Frontal cortex (tissue), 4 donors: ENCODE measurements around the gene SYTL5. TPM values are rescaled to one million over a fixed set of nuclear protein-coding genes. Genes with fewer than 3 reads are reported as not detected.

Source experiments
- DNase-seq, 2 donors: peaks; one replicate each; pipeline ENCODE4 v3.0.0; 2012; ENCODE audit warnings: low spot score in 2 of 2
- FAIRE-seq: peaks from 2 replicates; lab custom pipeline; 2012; peaks lifted over from hg19 to GRCh38; lab: Jason Lieb, UNC
- total RNA-seq: library from RNA; depleted of rRNA; stranded (reverse); fragments of >200 nt; gene quantifications from one replicate; pipeline ENCODE4 v1.2.3, GENCODE V29; 2014
- donor health status: control.
- donor health status: control.
- donor health status: control.

Gene SYTL5
- total RNA-seq, 1 donor from 2014 or later: 4.9 TPM

DNA sequence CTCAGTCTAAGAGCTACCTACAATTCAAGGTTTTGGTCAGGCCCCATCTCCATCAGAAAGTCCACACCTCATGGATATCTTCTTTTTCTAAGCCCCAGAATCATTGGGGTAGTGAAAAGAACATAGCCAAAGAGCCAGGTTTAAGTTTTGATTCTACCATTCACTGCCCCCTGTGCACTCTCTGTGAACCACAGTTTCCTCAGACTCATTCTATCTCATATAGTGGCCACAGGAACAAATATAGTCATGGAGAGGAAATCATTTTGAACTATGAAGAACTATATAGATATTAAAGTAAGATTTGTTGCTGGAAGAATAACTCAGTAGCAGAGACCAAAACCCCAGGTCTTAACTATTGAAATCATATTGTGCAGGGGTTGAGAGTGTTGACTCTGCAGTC, 3.3 kb downstream of the SYTL5 start:
- no peak for FAIRE-seq
- DNase-seq: no peak

DNA sequence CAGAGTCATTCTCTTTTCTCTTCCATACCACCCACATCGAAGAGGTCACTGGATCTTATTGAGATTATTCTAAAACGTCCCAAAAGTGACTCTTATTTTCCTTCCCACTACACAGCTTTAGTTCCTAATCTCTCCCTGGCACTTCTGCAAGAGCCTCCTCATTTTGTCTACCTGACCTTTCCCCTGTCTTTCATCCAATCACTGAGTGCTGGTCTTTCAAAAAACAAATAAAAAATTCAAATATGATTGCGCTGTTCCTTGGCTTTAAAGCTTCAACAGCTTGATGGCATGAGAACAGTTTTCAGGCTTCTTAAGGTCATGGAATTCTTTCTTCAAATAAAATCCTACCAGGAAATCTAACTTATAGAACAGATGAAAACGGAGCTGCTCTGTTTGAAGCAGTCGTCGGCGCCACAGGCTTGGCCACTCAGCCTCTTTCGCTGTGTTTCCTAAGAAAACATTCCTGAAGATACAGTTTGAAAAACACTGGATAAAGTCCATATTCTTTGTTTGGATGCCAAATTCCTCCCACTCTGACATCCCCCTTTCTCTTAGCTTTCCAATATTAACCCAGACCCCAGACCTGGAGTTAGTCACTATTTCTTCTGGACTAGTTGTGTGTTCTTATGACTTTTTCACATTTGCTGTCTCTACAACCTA, 12.5 kb downstream of the SYTL5 start:
- DNase-seq (no peak), FAIRE-seq (no peak)

DNA sequence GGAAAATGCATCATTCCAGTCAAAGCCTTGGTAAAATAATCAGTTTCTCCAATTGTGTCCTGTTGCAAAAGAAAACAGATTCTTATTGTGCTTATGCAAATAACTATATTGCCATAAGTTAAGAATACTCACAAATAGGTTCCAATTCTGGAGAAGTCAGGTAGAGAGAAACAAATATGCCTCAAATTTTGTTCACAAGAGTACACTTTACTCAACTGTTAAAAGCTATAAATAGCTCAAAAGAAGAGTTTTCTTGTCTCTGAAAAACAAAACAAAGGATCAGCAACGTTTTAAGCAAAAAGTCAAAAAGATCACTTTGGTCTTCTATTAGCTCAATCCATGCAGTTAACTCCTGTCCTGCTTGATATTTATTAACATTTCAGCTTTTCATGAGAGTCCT, 21.9 kb downstream of the SYTL5 start:
- no peak for DNase-seq
- FAIRE-seq: no peak

DNA sequence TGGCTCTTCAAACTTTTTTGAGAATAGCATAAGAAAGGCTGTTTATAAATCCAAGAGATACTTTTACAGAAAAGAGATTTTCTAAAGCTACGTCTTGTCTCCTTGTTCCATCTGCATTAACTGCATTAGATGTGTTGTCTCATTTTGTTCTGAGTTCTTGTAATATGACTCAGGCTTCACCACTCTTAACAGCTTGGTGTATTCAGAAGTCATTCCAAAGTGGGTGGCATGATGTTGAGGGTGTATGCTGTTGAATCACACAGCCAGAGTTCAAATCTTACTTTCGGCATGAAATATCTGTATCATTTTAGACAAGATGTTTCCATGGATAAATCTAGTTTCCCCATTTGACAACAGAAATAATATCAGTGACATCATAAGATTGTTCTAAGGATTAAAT, 30.1 kb downstream of the SYTL5 start:
- FAIRE-seq (no peak), DNase-seq (no peak)

DNA sequence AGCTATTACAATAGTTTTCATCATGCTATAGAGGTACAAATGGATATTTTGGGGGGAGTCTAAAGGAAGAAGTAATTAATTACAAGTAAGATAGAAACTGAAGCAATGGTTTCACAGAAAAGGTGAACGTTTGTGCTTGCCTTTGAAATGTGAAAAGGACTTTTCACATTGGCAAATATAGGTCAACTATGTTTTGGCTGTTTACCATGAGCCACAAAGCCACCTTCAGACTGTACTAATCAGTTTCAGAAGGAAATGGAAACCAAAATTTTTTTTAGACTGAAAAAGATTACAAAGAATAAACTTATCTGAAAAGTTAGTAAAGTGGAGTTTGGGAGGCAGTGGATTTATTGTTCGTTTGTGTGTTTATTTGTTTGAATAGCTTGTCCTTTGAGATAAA, 32.1 kb downstream of the SYTL5 start:
- no peak for DNase-seq
- no peak for FAIRE-seq

DNA sequence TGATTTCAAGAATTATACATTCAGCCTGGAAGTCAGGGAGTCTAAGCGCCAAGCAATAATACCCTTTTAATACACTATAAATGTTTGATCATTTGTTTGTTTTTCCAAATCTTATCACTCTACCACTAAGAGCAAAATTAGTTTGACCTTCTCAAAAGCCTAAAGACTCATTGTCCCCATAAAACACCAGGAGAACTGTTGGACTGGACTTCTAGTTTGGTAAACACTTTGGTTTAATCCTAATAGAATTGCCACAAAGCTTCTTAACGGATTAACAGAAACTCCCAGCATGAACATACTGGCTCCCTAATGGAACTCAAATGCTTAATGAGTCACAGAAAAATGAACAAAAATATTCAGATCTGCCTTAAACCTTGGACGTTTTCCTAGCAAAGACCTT, 34.9 kb downstream of the SYTL5 start:
- FAIRE-seq (no peak), DNase-seq (no peak)

DNA sequence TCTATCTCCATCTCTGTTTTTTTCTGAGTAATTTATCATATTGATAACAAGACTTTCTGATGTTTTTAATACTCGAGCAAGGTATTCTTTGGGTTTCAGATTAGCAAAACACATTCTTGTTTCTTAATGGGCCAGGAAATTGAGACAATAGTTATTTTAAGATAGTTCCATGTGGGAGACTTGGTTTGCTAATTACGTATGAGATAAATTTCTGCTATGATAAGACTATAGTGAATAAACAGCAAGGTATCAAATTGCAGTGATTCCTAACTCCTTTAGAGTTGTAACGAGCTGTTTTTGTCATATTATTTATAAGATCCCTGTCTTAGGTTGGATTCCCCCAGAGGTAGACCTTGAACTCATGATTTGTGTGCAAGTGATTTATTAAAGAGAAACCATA, 38.3 kb downstream of the SYTL5 start:
- FAIRE-seq: no peak
- DNase-seq: no peak

DNA sequence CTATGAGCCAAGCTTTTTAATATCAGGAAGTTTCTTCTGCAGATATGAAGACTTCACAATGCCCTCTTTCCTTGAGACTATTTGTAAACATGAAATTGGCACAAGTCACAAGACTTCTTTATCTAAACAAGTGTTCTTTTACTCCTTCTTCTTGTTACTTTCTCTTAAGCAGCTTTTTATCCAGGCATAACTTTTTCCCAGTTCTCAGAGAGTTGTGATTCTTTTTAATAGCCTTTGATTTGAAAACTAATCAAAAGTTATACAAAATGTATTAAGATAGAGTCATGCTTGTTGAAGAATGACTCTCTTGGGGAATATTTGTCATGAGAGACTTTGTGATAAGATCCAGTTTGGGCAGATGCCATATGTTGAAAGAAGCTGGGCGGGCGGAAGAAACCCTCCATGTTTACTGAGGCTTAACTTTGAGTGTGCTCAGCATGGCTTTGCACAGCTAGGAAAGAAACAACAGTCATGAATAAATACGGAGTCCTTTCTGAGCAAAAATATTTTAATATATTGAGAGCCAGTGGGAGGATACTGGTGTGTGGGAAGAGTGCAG, 39.3 kb downstream of the SYTL5 start:
- FAIRE-seq: no peak
- DNase-seq: no peak

DNA sequence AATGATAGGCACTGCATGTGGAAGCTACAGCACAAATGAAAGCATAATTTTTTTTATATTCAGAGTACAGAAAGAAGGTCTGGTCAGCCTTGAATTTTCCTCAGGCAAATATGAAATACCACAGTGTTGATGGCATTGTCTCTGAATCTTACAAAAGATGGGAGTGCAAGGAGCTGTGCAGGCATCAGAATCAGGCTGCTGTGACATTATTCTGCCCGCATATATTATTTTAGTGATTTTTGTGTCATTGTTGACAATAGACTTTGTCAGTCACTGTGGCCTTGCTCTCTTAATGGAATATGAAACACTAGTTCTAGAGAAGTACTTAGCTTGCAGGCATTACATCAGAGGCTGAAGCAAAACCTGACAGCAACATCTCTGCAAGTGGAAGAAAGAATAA, 42.5 kb downstream of the SYTL5 start:
- DNase-seq (no peak), FAIRE-seq (no peak)

DNA sequence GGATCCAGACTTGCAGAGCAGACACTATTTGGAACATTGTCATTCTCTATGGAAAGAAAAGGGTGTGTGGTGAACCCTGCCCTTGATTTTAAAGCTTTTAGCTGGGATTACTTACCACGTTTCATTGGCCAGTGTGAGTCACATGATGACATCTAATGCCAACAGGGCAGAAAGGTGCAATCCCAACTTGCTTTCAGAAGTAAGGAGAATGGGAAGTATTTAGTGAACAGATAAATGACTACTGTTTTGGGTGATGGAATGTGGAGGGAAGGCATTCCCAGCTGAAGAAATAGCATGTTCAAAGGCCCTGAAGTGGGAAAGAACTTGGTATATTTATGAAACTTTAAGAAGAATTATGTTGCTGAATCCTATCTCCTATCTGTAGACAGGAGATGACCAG, 44.5 kb downstream of the SYTL5 start:
- no peak for FAIRE-seq
- DNase-seq: no peak

DNA sequence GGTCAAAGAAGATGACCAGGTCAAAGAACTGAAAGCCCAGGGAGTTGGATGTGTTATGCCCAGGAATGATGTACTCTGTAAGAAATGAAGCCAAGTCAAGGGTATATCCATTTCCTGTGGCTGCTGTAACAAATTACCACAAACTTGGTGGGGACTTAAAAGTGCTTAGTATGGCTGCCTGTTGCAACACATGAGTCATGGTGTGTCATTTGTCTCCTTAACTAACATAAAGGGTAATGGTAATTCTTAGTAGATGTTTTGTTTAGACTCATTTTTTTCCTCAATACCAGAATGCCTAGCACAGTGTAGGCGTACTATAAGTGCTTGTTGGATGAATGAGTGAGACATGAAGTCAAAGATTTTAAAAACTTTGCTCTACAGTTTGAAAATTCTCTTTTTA, 45.7 kb downstream of the SYTL5 start:
- DNase-seq: no peak
- no peak for FAIRE-seq

DNA sequence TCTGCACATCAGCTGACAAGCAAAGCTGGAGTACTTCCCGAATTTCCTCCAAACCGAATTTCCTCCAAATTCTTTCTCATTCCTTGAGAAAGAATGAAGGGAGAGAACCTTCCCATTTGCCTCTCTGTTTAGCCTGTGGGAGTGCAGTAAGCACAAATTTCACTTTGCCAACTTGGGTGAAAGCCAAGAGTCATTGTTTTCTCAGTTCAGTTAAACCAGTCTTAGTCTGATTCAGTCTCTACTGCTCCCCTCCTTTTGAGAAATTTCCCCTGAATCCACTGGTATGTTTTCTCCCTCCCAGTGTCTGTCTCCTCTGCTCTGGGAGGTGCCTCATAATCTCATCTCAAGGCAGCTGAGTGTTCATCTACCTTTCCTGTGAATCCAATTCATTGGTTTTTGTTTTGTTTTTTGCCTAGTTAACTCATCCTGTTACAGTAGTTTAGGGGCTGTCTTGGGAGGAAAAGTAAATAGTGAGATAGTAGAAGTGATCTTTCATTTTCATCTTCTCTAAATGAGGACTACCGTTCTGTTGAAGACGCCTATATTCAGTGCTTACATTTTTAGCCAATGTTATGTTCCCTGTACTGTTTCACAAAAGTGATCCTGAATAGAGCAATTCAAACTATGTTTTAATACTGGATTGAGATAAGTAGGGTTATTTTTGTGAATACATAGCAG, 49.0 kb downstream of the SYTL5 start:
- DNase-seq (no peak), FAIRE-seq (no peak)

DNA sequence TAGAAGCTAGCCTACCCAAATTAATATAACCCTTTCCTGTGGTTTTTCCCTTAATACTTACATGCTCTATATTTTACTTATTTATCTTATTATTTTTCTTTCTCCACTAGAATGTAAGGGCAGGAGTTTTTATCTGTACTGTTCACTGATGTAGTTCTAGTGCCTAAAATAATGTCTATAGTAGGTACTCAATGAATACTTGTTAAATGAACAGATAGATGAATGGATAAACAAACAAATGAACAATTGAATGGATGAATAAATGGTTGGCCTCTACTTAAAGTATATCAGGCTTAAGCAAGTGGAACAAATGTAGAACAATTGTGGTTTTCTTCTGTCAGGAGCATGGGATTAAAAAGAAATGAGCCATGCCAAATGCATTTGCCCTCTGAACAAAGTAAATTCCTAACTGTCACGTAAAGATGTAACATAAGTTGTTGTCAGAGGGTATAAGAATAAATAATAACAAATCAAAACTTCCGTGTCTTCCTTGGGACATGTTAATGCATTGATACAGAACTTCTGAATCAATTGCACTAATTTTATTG, 54.1 kb downstream of the SYTL5 start:
- FAIRE-seq: no peak

DNA sequence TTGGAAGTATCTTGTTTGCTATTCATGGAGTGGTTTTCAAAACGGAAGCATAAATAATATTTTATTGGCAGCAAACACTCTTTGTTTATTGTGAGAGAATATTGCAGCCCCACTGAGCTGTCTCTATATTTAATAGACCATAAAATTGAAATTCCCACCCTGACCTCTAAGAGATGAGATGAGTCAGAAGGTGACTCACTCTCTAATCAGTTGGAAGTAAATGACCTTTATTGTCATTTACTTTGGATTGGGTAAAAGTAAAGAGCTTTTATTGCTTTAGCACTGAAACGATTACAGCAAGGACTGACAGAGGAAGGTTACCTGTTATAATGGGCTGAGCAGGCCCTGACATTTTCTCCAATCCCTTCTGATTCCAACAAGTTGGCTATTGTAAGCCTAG, 55.0 kb downstream of the SYTL5 start:
- no peak for FAIRE-seq
- DNase-seq: no peak

More for the DNA sequence above, 54.1 kb downstream of the SYTL5 start:
- no peak for DNase-seq

DNA sequence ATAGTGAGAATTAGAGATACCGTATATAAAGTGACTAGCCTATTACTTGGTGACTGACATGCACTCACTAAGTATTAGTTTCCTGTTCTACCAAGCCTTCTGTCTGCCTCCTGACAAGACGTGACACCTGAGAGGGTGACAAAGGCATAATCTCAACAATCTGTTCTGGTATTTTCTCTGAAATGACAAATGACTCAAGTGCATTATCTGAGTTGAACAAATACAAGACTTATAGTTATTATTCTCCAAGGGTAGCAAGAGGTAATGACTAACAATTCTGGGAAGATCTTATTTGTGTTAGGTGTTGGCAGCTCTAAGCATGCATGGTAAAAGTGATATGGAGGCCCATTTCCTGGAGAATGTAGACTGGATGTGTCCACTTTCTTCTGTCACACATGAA, 60.6 kb downstream of the SYTL5 start:
- no peak for DNase-seq
- no peak for FAIRE-seq

DNA sequence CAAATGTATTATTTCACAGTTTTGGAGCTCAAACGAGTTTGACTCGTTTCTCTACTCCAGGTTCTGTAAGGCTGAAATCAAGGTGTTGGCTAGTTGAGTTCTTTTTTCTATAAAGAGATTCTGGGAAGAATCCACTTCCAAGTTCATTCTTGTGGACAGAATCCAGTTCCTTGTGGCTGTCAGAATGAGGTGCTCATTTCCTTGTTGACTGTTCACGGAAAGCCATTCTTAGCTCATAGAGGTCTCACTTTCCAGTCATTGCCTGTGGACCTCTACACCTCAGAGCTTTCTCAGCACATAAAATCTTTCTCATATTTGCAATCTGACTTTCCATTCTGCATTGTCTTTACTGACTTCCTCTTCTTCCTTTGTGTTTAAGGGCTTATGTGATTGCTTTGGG, 62.9 kb downstream of the SYTL5 start:
- FAIRE-seq: no peak
- DNase-seq: no peak

DNA sequence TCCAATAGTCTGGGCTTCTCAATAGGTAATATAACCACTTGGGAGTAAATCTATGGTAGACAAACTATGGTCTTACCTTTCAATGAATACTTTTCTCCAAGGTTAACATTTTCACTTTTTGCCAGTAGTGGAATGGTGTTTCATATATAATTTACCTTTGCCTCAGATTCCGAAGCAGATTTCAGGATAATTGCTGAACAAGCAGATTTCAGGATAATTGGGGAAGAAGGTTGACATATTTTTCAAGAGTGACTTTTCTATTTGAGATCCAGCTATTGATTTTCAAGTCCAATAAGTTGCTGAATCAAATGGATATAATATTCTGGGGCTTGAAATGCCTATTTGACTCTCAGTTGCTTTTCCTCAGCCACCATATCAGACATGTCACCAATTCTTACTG, 63.6 kb downstream of the SYTL5 start:
- FAIRE-seq (no peak), DNase-seq (no peak)

DNA sequence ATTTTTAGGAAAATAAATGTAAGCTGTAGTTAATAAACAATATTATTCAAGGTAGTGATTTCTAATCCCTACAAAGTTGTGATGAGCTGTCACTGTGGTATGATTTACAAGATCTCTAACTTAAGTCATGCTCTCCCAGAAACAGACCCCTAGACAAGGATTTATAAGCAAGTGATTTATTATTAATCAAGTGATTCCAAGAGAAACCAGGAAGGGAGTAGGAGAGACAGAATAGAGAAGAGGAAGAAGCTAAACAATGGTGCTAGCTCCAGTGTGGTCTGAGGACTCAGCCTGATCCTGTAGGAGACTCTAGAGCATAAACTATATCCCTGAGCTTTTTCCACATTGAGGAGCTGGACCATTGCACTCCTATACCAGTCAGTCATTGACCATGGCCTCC, 73.1 kb downstream of the SYTL5 start:
- DNase-seq (no peak), FAIRE-seq (no peak)

DNA sequence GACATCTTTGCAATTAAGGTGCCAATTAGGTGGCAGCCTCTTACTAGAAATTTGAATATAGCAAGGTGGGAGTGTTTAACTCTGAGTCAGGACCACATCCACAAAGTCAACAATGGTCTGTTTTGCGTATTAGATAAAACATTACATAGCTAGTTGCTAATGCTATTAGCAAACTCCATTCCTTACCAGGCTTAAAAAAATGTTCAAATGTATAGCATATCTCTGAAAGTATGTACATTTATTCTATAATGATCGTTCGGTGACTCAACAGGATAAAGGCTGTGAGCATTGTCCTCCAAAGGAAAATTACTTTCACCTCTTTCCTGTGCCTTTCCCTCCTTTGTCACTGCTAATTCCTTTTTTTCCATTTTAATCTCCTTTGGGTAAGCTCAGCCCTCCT, 74.5 kb downstream of the SYTL5 start:
- no peak for FAIRE-seq
- no peak for DNase-seq

DNA sequence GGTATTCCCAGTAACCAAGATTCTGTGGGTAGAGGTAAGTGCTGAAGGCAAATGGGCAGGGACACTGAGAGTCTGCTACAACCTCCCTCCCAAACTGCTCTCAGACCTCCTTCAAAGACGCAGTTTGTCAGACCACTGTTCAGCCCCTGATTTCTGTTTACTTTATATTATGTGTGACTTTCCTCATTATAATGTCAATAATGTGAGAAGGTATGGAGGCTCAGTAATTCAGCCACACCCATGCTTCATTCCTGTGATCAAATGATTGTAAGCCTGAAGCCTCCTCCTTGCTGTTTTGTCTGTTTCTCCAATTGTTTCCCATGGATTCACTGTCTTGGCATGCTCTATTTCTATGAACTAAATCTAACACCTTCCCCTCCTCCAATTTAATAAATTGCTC, 75.6 kb downstream of the SYTL5 start:
- FAIRE-seq: no peak
- DNase-seq: no peak

DNA sequence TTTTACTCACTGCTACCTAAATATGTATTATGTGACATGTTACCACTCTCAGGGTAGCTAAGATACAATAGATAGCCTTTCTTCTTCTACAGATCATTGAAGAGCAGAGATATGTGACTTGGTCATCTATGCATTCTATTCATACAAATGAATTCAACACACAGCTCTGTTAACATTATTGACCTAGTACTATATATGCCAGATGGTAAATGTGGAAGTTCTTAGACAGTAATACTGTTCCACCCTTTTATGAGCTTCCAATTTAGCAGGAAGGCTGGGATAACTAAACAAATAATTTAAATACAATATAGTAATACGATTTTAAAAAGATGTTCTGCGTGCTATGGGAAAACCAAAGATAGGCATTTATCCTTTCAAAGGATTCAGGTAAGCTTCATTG, 76.0 kb downstream of the SYTL5 start:
- DNase-seq (no peak), FAIRE-seq (no peak)
